DMS53 (cell line): ENCODE results near the gene ITPRID2.
A peak's percentile ranks its signal among the peaks of the same experiment; 100 is the strongest.
"Not testable (repeated sequence)": the region's sequence is repeated elsewhere in the genome, so short reads cannot be mapped to it uniquely, and the experiment has no call there.

Source experiments
- DNase-seq: peaks from one replicate; lab custom pipeline; 2025; lab: John Stamatoyannopoulos, UW

The ITPRID2 gene

GRCh38 chr2:181916726-181917718 is 25.5 kb downstream of the ITPRID2 start:
- DNase-seq = no peak

- no peak for DNase-seq
These were observed 26.7 kb downstream of the ITPRID2 start for GRCh38 chr2:181918188-181918587.

DNA sequence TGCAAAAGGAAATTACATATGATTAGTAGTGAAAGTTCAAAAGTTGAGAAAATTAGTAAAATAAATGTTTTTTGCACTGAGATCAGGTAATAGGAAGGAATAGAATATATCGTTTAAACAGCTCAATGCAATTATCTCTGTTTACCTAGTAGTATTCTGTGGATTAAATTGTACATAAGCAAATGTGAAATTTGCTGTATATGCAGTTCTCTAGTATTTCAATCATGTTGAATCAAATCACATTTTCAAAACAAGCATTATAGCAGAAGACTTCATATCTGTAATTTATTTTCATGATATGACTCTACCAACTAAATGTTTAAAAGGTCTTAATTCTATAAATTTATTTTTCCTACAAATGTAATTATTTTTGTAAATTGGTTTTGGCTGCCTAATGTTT is 31.6 kb downstream of the ITPRID2 start:
- DNase-seq = no peak

- DNase-seq = no peak
These were observed 32.8 kb downstream of the ITPRID2 start for GRCh38 chr2:181924336-181924735.

DNA sequence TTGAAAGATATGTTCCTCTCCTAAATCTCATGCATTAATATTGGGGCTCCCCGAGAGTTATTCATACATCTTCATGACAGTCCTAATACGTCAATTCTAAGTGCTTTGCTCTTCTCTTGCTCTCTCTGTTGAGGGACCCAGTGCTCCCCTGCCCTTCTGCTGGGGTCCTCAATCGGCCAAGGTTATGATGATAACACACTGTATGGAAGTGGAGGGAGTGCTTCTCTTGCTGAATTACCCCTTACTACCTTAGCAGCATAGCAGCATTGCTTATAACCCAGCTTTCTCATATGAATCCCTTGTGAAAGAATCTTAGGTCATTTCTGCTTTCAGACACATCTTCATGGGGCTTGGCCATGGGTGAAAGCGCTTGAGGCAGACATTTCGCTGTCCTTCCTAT is 43.2 kb downstream of the ITPRID2 start:
- no peak for DNase-seq

DNA sequence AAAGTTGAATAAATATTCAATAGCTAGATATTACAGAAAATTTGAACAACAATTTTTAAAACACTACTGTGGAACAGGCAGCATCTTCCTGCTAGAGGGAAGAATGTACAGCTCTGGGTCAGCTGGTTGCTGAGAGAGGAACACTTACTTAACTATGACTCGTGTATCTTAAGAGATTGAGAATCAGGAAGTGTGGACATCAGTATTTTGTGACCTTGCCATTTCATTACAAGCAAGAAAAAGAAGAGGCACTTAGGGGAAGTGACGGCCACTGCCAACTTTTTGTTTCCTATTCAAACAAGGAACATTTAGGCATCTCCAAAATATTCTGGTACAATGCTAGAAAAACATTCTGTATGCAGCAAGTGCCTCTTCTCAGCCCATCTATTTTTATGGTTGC is 45.9 kb downstream of the ITPRID2 start:
- peak; percentile 41 for DNase-seq

GRCh38 chr2:181943411-181944124 is 52.0 kb downstream of the ITPRID2 start:
- no peak for DNase-seq

- no peak for DNase-seq
These were observed 52.8 kb downstream of the ITPRID2 start for GRCh38 chr2:181944164-181944913.

- no peak for DNase-seq
These were observed 53.4 kb downstream of the ITPRID2 start for GRCh38 chr2:181944914-181945291.

- no peak for DNase-seq
These were observed 55.1 kb downstream of the ITPRID2 start for GRCh38 chr2:181946444-181947127.

GRCh38 chr2:181947273-181947672 is 55.7 kb downstream of the ITPRID2 start:
- peak; percentile 35 for DNase-seq

DNA sequence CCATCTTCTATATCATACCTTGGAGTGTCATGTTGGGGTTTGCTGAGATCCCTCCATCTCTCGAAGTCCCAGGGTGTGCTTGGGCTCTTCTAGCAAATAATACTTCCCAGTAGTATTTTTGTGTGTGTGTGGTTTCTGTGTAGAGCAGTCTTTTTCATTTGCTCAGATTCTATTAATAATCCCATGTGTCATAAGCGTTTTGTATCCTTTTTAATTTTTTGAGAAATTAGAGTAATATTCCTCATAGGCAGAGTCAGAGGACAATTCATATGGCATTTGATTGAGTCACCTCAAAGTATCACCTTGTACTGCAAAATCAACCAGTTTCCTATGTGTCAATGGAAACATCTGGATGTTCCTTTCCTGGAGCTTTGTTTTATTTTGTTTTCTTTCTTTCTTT is 56.7 kb downstream of the ITPRID2 start:
- DNase-seq = no peak

- DNase-seq = no peak
These were observed 57.5 kb downstream of the ITPRID2 start for GRCh38 chr2:181949047-181949446.

DNA sequence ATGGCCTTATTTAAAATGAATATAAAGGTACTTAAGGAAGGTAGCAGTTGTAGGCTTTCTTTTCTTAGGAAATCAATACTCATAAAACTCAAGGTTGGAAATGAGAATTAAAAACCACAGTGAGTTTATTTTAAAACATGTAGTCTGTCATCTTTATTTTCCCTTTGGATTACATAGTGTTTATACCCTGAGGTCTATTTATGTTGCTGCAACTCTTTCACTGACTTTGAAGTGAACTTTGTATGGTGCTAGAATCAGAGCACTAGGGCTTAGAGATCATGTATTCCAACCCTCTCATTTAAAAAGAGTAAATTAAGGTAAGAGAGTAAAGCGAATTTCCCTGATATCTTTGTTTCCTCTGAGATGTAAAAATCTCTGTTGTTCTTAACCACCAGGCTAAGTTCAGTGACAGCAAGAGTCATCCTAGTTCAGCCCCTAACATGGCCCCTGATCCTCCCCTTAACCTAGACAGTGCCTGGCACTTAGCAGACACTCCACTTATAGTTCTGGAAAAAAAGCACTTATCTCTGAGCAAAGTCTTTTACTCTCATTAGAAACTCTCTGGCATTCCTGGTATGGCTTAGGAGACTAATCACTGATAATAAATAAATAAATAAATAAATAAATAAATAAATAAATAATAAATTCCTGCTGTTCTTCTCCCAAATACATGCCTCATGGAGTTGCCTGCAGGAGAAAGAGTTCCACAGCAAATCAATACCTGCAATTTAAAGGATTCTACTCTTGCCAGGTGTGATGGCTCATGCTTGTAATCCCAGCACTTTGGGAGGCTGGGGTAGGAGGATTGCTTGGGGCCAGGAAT is 61.1 kb downstream of the ITPRID2 start:
- DNase-seq = no peak

DNA sequence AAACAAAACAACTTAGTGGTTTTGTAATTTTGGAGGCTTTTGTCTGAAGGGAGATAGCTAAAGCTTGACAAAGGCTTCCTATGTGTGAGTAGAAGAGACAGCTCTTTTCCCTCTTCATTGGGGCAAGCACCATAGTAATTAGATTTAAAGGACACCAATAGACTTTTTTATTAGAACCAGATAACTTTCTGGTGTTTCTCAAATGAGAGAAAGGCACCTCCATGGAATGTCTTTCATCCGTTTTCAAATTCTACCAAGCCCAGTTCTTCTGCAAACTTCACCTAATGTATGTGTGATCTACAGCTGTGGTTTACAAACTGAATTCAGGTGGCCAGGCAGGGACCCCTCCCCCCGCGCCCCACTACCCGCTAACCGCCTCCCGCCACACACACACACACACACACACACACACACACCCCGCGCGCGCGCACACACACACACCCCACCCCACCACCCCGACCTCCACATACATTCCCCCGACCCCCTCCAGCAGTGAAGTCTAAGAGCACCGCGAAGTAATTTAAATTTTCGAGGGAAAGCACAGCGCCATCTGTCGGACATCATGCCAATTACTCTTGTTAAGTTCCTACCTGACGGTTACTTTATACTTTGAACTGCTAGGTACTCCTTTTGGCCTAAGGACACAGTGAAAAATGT is 62.5 kb downstream of the ITPRID2 start:
- DNase-seq = peak; percentile 93

DNA sequence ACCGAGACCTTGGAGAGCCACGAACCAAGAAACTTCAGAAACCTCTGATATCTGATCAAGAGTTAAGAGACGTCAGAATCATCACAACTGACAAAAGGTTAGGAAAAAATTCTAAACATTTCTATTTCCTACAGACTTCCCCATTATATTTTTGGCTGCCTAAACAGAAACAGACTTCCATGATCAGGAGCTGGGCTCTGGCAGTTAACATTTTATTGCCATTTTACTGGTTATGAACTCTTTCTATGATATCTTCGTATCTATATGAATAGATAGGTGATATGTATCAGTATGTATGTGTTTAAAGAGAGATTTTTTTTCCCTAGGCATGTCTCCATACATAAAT is 63.0 kb downstream of the ITPRID2 start:
- DNase-seq = no peak

GRCh38 chr2:181955010-181955409 is 63.5 kb downstream of the ITPRID2 start:
- peak; percentile 82 for DNase-seq

DNA sequence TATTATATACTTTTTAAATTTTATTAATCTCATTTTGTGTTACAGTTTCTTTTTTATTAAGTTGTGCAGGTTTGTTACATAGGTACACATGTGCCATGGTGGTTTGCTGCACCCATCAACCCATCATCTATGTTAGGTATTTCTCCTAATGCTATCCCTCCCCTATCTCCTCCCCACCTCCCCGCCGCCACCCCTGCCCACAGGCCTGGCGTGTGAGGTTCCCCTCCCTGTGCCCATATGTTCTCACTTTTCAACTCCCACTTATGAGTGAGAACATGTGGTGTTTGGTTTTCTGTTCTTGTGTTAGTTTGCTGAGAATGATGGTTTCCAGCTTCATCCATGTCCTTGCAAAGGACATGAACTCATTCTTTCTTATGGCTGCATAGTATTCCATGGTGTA is 64.3 kb downstream of the ITPRID2 start:
- not testable (repeated sequence) for DNase-seq

DNA sequence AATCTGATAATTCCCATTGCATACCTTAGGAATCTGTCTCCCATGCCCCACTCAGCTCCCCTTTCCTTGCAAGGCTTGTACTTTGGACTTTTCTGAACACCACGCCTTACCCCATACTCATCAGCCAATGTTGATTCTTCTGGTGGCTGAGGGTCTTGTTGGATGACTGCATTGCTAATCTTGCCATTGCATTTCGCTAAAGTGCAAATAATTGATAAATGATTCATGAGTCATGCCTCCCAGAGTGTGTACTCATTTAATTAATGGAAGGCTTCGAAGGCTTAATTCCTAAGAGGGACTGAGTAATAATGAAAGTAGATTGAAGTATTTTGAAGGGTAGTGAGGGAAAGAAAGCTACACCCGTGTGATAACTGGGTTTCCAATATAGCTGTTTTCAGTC is 66.1 kb downstream of the ITPRID2 start:
- DNase-seq = peak; percentile 42

DNA sequence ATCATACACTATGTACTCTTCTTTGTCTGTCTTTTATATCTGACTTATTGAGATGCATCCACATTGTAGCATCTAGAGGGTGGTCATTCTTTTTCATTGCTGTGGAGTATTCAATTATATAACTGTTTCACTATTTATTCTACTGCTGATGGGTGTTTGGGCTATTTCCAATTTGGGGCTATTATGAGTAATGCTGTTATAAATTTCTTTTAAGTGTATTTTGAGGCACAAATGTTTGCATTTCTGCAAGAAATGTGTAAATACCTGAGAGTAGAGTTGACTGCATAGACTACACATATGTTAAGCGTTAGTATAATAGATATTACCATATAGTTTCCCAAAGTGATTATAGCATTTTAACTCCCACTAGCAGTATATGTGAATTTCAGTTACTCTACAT is 67.2 kb downstream of the ITPRID2 start:
- DNase-seq = no peak

DNA sequence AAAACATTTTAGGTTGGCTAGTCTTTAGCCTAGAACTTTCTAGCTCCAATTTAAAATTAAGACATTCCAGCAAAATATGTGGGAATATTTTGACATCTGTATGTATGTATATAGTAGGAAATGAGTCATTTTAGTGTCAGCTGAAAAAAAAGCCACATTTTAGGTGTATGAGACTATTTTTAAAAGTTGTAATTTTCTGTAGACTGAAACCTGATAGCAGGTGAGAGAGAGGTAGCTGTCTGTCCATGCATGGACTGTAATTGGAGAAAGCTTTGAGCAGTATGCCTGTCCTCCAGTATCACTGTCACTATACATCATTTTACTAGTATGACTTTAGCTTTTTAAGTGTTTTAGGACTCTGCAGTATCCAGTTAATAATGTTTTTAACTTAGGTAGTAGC is 68.0 kb downstream of the ITPRID2 start:
- DNase-seq = peak; percentile 52
